Glutamatergic neuron (in vitro differentiated cells): Measurements from ENCODE around the gene CEND1. TPM values are rescaled to one million over a fixed set of nuclear protein-coding genes. Genes with fewer than 3 reads are reported as not detected.

Experiments
- DNase-seq: peaks from one replicate; pipeline ENCODE4 v3.0.0; 2022
- H3K27ac Mint-ChIP-seq: one replicate; pipeline ENCODE4 v1.8.0; 2020; ENCODE audit warnings: mild to moderate bottlenecking, mixed read lengths, inconsistent platforms; ENCODE audit not compliant: unreplicated experiment
- H3K27me3 Mint-ChIP-seq: one replicate; pipeline ENCODE4 v1.8.0; 2020; ENCODE audit warnings: mild to moderate bottlenecking, moderate library complexity, mixed read lengths, inconsistent platforms; ENCODE audit not compliant: unreplicated experiment
- H3K36me3 Mint-ChIP-seq: one replicate; pipeline ENCODE4 v1.8.0; 2020; ENCODE audit warnings: mild to moderate bottlenecking, mixed read lengths, inconsistent platforms; ENCODE audit not compliant: unreplicated experiment
- H3K4me1 Mint-ChIP-seq: one replicate; pipeline ENCODE4 v1.8.0; 2020; ENCODE audit warnings: mild to moderate bottlenecking, low read depth, mixed read lengths, inconsistent platforms; ENCODE audit not compliant: unreplicated experiment
- H3K4me3 Mint-ChIP-seq: one replicate; pipeline ENCODE4 v1.8.0; 2020; ENCODE audit warnings: mild to moderate bottlenecking, mixed read lengths, inconsistent platforms; ENCODE audit not compliant: unreplicated experiment
- H3K9me3 Mint-ChIP-seq: one replicate; pipeline ENCODE4 v1.8.0; 2020; ENCODE audit warnings: mild to moderate bottlenecking, moderate library complexity, mixed read lengths, inconsistent platforms; ENCODE audit not compliant: unreplicated experiment
- CTCF ChIP-seq: fragments of 200-600 bp; sonication (generic); IDR thresholded peaks from one replicate; pipeline ENCODE4 v1.5.0; 2021; ENCODE audit not compliant: partially characterized antibody, unreplicated experiment
- total RNA-seq: library from RNA; stranded (reverse); fragmentation: NEBNext Ultra II Directional; extraction: Animal tissue kit (Norgen Biotek cat#: 25700); gene quantifications from one replicate; pipeline ENCODE4 v1.2.1, GENCODE V29; 2021; ENCODE audit not compliant: unreplicated experiment

Gene CEND1
- total RNA-seq, 1 donor from 2014 or later = 58.7 TPM

- H3K36me3 Mint-ChIP-seq = no peaks in the 10 kb centered on the region
- no peak overlapping the region for H3K4me3 Mint-ChIP-seq
- H3K27ac Mint-ChIP-seq = no peak overlapping the region
- no peaks in the 10 kb centered on the region for H3K4me1 Mint-ChIP-seq
- peaks cover 14% of the 10 kb centered on the region for H3K27me3 Mint-ChIP-seq
- no peak for TF ChIP-seq CTCF
- no peak for DNase-seq
- peaks cover 3% of the 10 kb centered on the region for H3K9me3 Mint-ChIP-seq
Observed at GRCh38 chr11:821512-822371, 31.9 kb upstream of the CEND1 start.

GRCh38 chr11:820655-821511 is 31.0 kb upstream of the CEND1 start:
- Mint-ChIP-seq H3K4me1 (no peaks in the 10 kb centered on the region), H3K27ac (no peak overlapping the region), H3K36me3 (no peaks in the 10 kb centered on the region), H3K4me3 (peak overlapping the region; percentile 84), H3K9me3 (no peaks in the 10 kb centered on the region), H3K27me3 (peaks cover 10% of the 10 kb centered on the region)
- peak; percentile 27 for DNase-seq
- TF ChIP-seq CTCF = no peak

GRCh38 chr11:819943-820649 is 30.2 kb upstream of the CEND1 start:
- Mint-ChIP-seq H3K4me3 (peak overlapping the region; percentile 84), H3K27ac (no peak overlapping the region), H3K4me1 (no peaks in the 10 kb centered on the region), H3K27me3 (peaks cover 8% of the 10 kb centered on the region), H3K9me3 (no peaks in the 10 kb centered on the region), H3K36me3 (no peaks in the 10 kb centered on the region)
- peak; percentile 61 for DNase-seq
- TF ChIP-seq CTCF = no peak

- H3K4me1 Mint-ChIP-seq = no peaks in the 10 kb centered on the region
- H3K4me3 Mint-ChIP-seq = no peak overlapping the region
- H3K27me3 Mint-ChIP-seq = peaks cover 8% of the 10 kb centered on the region
- no peaks in the 10 kb centered on the region for H3K9me3 Mint-ChIP-seq
- DNase-seq = peak; percentile 93
- H3K27ac Mint-ChIP-seq = no peak overlapping the region
- no peaks in the 10 kb centered on the region for H3K36me3 Mint-ChIP-seq
- TF ChIP-seq CTCF = no peak
Observed at GRCh38 chr11:819129-819931, 29.4 kb upstream of the CEND1 start.
